GM12878 (cell line): Measurements from ENCODE around the gene SH3YL1.

Experiments used
- CTCF ChIP-seq, 3 experiments: IDR thresholded peaks in 2 of 3; conservative IDR thresholded peaks in 1 of 3; 2 replicates each; pipeline ENCODE4 v1.5.1; 2011; ENCODE audit warnings: low read depth in 3 of 3, low read length in 3 of 3, mild to moderate bottlenecking in 3 of 3, control low read depth in 2 of 3, moderate library complexity in 2 of 3, inconsistent platforms in 1 of 3, mixed read lengths in 1 of 3; ENCODE audit not compliant: control insufficient read depth in 2 of 3, insufficient read depth in 1 of 3; ENCODE audit errors: extremely low read depth in 1 of 3
- EZH2 ChIP-seq: IDR thresholded peaks from 2 replicates; pipeline ENCODE4 v1.6.1; 2012; ENCODE audit warnings: low read depth, mild to moderate bottlenecking, control low read depth, inconsistent platforms, low read length, borderline replicate concordance; ENCODE audit not compliant: control insufficient read depth
- NR2C2 ChIP-seq: IDR thresholded peaks from 2 replicates; pipeline ENCODE4 v1.6.1; 2011; ENCODE audit warnings: borderline replicate concordance, low read depth; ENCODE audit not compliant: control insufficient read depth, insufficient read length
- POLR2A ChIP-seq: IDR thresholded peaks from 2 replicates; pipeline ENCODE4 v1.6.1; 2011; ENCODE audit warnings: low read depth, mild to moderate bottlenecking, low read length

- no peak for TF ChIP-seq CTCF (IDR thresholded peaks at IDR 0.05 in 2 of 3, conservative IDR thresholded peaks at IDR 0.05 in 1 of 3; ENCODE audit: control insufficient read depth in 2 of 3, extremely low read depth in 1 of 3, insufficient read depth in 1 of 3, low read depth in 3 of 3, low read length in 3 of 3)
- no peak for TF ChIP-seq EZH2
- TF ChIP-seq POLR2A: no peak
- TF ChIP-seq NR2C2: no peak
Measured at GRCh38 chr2:203984-204383, 59.8 kb downstream of the SH3YL1 start.
